Eye (tissue), 1 donor: ENCODE measurements around the gene SERPINE2.

ENCODE experiments used
- DNase-seq: peaks from one replicate; pipeline ENCODE4 v3.0.0-alpha.2; 2015

Gene SERPINE2, protein sequence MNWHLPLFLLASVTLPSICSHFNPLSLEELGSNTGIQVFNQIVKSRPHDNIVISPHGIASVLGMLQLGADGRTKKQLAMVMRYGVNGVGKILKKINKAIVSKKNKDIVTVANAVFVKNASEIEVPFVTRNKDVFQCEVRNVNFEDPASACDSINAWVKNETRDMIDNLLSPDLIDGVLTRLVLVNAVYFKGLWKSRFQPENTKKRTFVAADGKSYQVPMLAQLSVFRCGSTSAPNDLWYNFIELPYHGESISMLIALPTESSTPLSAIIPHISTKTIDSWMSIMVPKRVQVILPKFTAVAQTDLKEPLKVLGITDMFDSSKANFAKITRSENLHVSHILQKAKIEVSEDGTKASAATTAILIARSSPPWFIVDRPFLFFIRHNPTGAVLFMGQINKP

DNA sequence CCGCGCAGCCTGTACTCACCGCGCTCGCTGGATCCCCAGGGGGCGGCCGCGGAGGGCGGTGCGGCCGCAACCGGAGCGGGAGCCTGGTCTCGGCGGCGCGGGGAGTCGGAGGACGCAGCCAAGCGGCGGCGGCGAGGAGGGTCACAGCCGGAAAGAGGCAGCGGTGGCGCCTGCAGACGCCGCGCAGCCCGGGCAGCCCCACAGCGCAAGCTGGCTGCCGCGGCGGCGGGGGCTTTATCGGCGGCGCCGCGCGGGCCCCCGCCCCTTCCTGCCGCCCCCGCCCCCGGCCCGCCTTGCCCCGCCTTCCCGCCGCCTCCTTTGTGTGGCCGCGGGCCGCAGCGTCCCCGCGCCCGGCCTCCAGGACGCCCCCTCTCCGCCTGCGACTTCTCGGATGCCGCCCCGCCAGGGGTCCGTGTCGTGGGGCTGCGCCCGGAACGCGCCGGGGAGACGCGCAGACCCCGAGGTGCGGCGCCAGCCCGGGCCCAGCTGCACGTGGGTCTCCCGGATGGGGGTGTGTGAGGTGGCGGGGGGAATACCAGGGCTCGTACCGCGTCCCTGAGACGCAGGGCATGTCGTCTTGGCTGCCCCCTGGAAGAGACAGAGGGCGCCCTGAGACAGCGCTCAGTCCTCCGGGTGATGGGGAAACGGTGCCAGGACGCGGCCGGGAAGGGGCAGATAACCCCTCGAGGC, at the start of gene SERPINE2:
Gene SERPINE2, minus strand, starts transcription at position 207 of the 690 bp plus-strand sequence. CDS start 37,386 bp downstream, outside the sequence.
- peak; percentile 92 for DNase-seq

DNA sequence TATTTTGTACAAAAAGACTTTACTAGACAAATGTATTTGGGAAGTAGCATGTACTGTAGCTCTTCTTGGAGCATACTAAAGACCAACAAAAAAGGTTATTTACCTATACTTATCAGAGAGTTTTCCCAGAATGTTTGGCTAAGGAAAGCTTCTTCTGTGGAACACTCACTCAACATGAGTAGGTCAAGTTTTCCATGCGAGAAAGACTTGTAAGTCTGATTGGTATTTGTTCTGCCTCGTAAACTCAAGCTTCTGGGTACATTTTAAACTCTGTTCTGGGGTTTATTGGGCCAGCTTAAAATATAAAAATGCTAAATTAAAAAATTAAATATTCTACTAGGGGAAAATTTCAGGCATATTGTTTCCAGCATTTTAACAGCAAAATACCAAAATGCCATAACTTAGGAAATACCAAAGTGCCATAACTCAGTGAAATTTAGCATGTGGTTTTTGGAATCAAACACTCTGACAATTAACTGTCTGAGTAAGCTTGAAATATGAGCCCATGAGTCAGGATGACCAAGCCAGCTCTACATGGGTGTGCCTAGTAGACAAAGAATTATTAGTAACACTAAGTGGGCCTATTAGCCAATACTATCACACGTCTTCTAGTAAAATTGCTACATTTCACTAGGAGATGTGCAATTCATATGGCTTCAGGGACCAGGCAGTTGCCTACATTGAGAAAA, 47.3 kb upstream of the SERPINE2 start:
- no peak for DNase-seq

DNA sequence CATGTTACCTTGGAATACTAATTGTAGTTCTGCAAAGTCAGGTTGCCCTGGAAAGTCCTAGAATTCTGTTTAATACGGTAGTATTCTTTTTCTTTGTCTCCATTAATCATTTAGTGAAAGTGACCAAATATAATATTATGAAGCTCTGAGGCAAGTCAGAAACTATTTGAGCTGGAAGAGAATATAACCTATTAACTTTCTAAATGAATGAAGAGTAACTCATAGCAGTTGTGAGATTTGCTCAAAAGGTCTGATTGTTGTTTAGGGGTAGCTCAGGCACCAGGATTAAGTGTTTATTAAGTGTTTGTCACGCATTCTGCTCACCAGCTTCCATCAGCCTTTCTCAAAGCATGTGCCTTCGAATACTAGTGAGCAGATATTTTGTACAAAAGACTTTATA, 46.7 kb upstream of the SERPINE2 start:
- no peak for DNase-seq

DNA sequence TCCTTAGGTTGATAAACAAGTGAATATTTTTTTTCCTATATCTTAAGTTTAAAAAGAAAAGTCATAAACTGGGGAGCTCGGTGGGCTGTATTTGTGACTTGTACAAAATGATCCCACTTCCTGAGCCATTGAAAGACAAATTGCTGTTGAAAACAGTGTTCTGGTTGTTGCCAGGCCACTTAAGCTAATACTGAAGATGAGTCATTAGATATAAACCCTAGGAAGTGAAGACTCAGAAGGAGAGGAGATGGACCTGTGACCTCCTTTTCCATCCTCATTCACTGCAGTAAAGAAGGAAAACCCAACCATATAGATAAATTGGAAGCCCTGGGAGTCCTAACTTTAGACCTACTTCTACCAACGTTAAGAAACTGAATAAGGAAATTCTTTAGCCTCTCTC, 46.2 kb upstream of the SERPINE2 start:
- no peak for DNase-seq

DNA sequence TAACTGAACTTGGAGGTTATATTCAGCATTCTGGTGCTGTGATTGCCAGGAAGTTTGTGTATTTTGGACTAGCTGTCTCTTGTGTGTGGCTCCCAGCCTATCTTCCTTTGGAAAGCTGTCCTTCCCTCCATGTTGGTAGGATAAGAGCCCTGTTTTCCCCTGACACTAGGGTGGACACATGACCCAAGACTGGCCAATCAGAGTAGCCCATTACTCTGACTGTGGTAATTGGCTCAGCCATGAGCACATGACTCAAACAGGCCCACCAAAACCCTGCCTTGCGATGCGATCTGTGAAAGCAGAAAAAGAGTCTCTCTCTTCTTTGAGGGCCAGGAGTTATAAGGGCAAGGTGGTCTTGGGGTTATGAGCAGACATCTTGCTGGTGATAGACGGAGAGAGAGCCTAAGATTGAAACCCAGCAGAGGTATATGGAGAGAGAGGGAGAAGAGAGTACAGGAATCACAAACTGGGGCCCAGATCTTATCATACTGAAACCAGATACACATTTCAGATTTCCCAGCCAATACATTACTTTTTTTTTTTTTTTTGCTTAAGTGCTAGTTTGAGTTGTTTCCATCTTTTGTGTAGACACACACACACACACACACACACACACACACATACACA, 45.3 kb upstream of the SERPINE2 start:
- no peak for DNase-seq

DNA sequence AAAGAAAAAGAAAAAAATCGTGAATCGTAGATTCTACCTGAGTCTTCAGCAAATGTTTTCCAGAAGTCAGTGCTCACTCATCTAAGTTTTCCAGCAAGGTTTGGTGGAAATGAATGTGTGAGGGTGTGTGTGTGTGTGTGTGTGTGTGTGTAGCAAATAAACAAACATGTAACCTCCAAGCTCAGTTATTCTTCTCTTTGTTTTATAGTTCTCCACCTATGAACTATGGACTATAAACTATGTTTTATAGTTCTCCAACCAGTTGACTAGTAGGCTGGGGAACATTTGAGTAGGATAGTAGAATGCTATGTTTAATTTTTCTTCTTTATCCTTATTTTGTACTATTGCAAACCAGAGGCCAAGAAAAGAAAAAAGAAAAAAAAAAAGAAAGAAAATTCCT, 44.6 kb upstream of the SERPINE2 start:
- no peak for DNase-seq

DNA sequence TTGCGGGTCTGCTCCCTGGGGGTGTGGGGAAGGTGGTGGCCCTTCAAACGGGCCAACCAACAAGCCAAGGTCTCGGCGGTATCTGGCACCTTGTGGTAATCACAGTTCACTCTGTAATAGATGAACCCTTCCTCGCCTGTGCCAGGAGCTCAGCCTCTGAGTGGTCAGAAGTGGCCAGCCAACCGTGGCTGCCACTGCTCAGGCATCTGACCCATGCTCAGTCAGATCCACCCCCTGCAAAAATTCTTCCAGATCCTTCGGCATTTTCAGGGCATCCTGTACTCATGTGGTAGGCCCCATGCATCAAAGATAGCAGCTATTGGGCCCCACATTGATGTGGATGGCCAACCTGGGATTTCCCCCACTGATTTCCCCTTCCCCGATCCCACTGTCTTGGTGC, 39.6 kb upstream of the SERPINE2 start:
- DNase-seq: no peak

DNA sequence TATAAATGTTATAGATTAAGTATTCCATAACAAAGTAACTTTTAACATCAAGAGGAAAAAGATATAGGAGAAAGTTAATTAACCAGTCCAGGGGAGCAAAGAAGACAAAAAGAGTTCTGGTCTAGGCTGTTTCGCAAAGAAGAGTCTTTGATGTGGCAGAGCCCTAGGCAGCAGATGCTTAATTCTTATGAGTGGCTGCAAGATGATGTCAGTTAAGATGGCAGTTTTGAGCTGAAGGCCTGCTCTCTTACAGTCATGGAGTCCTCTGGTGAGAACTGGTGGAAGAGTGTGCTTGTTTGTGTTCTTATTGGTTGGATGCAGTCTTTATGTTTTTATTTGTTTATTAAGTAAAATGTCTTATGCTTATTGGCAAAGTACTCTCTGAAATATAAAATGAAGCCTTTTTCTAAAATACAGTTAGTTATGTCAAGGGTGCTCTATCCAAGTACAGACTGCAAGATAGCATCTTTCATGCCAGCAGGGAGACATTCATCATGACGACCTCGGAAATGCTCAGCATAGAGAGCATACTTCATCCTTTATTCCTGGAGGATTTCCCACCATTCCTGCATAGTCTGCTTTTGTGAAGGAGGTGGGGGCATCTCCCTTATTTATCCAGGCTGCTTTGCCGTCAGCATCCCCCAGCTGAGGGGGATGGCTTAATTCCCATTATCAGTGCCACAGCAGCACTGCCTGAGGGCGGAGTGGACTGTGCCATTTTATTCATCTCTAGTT, 38.9 kb upstream of the SERPINE2 start:
- no peak for DNase-seq

DNA sequence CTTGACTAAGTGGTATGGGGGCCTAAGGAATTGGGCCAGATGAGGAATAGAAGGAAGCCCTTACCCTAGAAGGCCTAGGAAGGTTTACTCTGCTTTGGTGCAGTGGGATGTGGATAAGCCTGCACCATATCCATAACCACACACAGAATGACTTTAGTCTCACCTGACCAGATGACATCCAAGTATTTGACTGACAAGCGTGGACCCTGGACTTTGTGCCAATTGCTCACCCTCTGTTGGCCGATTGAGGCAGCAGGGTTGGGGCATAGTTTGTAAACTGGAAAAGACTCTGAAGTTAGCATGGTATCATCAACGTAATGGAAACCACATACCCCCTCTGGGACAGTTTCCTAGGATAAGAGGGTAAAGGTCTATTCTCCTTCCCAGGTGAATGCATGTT, 36.5 kb upstream of the SERPINE2 start:
- DNase-seq: no peak

DNA sequence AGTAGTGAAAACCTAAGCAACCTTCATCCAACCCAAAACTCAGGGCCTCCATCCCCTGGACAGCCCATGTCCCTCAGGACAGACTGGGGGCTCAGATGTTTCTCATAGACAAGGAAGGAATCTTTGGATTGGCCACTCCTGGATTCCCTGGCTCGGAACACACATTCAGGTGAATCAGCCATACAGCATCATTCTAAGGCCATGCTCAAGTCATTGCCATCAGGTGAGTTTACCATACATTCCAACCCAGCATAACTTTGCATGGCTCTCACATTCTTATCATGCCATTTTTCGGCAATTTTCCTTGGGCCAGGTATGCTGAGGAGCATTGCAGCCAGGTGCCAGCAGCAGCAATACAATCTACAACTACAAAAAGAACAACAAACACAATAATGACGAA, 34.6 kb upstream of the SERPINE2 start:
- DNase-seq: no peak

DNA sequence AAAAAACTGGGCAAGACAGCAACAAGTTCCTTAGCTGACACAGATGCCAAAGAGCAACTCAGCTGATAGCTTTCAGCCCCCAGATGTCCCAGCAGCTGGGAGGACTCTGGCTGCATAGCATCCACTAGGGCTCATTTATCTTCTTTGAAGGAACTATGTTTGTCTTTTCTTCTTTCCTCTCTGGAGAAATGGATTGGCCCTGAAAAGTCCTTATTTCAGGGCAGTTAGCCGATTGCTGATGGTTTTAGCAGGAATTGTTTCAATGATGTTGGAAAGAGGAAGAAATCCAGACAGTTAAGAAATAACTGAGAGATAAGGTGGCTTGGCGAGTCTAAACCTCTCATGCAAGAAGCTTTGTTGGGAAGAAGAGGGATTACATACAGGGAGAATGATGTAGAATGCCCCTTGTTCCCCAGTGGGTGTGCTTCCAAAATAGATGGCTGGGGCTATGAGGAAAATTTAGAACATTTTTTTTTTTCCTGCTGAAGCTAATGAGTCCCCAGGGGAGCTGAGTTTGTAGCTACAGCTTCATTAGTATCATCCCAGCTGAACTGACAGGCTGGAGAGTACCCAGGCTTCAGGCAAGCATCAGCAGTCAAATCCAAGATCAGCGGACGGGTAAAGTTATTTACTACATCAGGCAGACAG, 33.6 kb upstream of the SERPINE2 start:
- DNase-seq: no peak

DNA sequence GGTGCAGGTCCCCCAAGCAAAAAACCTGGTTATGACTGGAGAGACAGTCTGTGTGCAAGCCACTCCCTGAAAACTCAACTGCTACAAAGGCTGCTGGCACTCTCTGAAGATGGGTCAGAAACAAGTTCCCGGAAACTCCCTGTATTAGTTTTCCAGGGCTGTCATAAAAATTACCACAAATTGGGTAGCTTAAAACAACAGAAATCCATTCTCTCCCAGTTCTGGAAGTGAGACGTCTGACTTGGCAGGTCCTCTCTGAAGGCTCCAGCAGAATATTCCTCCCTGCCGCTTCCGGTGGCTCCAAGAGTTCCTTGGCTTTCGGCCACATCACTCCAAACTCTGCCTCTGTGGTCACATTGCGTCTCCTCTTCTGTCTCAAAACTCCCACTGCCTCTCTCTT, 30.1 kb upstream of the SERPINE2 start:
- no peak for DNase-seq

DNA sequence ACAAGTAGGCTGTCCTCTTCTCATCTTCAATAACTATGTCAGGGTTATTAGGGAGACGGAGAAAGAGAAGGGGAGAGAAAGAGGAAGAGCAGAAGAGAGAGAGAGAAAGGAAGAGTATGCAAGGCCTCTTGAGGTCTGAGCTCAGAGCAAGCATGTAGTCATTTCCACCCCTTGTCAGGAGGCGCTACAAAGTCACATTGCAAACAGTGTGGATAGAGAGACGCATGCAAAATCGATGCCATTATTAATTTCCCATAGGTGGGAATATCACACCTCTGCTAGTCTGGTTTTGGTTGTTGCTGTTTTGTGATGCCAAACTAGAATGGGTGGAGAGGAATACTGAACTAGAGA, 24.2 kb upstream of the SERPINE2 start:
- no peak for DNase-seq

DNA sequence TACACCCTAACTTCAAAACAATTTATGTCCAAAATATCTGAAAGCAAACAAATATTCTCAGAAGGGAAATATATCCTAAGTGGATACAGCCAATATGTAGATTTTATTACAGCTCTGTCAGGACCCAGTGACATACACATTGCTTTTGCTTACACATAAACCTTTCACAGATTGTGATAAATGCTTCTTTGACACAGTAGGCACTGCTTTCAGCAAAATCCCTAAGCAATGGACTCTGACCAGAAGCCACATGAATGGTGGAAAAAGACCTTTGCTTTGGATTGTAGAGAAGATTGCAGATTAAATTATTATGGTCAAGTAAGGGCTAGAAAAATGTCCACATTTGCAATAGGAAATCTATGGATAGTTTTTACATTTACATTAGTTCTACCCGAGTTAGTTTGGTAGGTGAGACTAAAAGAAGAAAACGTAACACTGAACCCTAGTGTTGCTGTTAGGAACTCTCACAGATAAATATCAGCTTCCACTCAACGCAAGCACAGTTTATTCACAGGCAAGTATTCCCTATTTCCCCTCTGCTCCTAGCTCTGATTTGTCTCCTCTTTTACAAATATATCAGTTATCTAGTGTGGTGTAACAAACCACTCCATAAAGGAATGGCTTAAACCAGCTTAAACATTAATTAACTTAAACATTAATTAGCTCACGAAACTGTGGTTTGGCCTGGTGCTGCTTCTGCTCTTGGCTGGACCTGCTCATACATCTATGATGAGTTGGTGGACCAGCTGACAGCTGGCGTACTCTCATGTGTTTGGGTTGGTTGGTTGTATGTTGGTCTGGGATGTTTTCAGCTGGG, 23.6 kb upstream of the SERPINE2 start:
- no peak for DNase-seq

DNA sequence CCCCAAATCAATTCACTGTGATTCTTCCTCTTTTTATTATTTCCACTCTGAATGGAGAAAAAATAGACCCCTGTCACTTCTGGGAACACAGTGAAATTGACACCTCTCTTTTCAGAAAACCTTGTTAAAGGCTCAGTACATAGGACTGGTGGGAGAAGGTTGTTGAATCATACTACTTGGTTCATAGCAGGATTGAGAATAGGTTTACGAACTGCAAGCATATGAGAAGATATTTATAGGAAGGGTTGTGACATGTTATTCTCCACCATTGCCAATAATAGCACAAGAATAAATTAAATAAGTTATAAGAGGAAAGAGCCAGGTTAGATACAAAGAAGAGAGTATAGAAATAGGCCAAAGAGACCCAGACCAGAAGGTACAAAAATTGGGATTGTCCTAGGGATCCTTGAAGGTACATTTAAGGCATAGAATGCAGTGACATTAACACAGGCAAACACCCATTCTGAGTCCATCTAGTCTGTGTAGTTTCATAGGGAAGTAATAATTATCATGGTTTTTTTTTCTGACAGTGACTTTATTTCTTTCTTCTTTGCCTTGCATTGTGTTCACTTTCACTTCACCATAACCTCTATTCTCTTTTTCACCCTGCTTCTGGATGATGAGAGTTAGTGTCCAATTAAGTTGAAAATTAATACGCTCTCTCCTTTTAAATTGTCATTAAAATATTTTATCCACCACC, 21.8 kb upstream of the SERPINE2 start:
- no peak for DNase-seq

DNA sequence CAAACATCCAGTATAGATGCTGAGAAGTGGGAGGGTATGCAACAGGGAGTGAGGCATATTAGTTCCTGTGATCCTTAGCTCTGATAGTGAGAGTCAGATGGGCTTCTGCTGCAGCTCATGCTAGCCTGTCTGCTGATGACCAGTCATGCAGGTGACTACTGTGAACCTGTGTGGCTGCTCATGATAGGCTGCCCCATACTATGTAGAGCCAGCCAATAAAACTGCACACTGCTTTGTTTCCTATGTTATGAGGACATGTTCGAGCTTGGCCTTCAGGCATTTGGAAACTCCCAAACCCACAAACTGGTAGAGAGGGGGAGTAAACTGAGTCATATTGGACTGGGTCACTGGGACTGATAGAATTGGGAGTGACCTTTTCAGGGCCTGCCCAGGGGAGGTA, 20.1 kb upstream of the SERPINE2 start:
- DNase-seq: no peak

DNA sequence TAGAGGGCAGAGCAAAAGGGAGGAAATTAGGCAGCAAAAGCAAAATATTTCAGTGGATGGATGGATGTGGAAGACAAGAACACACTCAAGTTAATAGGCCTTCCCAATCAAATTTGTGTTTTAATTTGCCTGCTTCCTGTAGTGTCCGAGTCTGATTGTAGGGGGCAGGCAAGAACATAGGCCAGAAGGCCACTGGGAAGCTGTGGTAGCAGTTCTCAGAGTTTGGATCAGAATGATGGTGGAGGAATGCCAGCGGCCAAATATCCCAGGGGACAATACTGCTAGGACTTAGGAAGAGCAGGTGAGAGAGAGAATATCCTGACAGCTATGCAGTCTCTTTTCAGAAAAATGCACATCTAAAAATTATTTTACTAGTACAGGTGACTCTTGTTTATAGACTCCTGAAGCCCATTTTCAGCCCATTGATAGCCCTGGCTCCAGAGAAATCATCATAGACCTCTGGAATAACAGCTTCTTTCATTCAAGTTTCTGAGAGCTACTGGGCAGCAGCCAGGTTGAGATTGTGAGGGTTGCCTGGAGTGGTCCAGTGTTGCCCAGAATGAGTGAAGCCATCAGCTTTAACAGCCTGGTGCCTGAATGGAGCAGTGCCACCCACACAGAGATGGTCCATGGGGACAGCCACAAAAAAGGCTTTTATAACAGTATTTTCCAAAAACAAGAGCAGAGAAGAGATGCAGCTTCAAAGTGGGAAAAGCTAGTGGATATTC, 19.1 kb upstream of the SERPINE2 start:
- no peak for DNase-seq

DNA sequence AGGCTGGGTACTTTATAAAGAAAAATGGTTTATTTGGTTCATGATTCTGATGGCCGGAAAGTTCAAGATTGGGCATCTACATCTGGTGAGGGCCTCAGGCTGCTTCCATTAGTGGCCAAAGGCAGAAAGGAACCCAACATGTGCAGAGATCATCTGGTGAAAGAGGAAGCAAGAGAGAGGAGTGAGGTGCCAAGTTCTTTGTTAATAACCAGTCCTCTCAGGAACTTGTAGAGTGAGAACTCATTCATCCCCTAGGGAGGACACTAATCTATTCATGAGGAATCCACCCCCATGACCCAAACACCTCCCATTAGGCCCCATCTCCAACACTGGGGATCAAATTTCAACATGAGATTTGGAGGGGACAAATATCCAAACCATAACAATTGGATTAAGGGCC, 17.8 kb upstream of the SERPINE2 start:
- DNase-seq: no peak

DNA sequence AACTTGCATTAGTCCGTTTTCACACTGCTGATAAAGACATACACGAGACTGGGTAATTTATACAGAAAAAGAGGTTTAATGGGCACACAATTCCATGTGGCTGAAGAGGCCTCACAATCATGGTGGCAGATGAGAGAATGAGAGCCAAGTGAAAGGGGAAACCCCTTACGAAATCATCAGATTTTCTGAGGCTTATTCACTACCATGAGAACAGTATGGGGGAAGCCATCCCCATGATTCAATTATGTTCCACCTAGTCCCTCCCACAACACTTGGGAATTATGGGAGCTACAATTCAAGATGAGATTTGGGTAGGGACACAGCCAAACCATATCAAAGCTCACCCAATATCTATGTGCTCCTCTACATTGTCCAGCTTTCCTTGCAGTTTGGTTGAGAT, 16.0 kb upstream of the SERPINE2 start:
- DNase-seq: no peak

DNA sequence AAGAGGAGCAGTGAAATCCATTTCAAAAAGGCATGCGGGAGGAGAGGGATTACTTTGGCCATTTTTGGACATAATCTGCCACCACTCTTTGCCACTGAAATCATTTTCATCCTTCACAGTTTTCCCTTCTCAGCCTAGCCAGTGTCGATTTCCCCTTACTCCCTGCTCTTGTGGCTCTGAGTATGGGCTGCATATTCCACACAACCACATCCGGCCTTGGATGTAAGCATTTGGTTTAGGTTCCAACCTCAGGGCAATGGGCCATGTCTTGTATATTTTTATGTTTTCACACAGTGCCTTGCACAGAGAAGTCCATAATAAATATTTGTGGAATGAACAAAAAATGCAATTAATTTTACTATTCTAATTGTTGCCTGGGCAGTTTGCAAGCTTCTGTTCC, 7.7 kb upstream of the SERPINE2 start:
- DNase-seq: no peak
